Hepatocyte (in vitro differentiated cells): Measurements from ENCODE around the gene NOS1. TPM values are rescaled to one million over a fixed set of nuclear protein-coding genes. Genes with fewer than 3 reads are reported as not detected.
"Not testable (repeated sequence)": the region's sequence is repeated elsewhere in the genome, so short reads cannot be mapped to it uniquely, and the experiment has no call there.

Experiments
- DNase-seq: peaks from one replicate; pipeline ENCODE4 v3.0.0-alpha.2; 2016; ENCODE audit warnings: low spot score
- H2AFZ ChIP-seq: fragments of 200-600 bp; sonication (generic); 2 replicates; pipeline ENCODE4 v1.6.0; 2016; ENCODE audit warnings: antibody characterized with exemption, mild to moderate bottlenecking
- H3K27ac ChIP-seq: fragments of 200-600 bp; sonication (generic); 2 replicates; pipeline ENCODE4 v1.5.1; 2016; ENCODE audit warnings: mild to moderate bottlenecking
- H3K27me3 ChIP-seq: fragments of 200-600 bp; sonication (generic); 2 replicates; pipeline ENCODE4 v1.6.1; 2016
- H3K36me3 ChIP-seq: fragments of 200-600 bp; sonication (generic); replicated peaks from 2 replicates; pipeline ENCODE4 v1.5.1; 2016; ENCODE audit warnings: low read depth; ENCODE audit not compliant: insufficient read depth
- H3K4me1 ChIP-seq: fragments of 200-600 bp; sonication (generic); 2 replicates; pipeline ENCODE4 v1.5.1; 2016; ENCODE audit warnings: mild to moderate bottlenecking, moderate library complexity; ENCODE audit not compliant: insufficient read depth
- H3K4me2 ChIP-seq: fragments of 200-600 bp; sonication (generic); 2 replicates; pipeline ENCODE4 v1.6.0; 2016
- H3K4me3 ChIP-seq: fragments of 200-600 bp; sonication (generic); 2 replicates; pipeline ENCODE4 v1.5.1; 2016; ENCODE audit warnings: mild to moderate bottlenecking
- H3K79me2 ChIP-seq: fragments of 200-600 bp; sonication (generic); 2 replicates; pipeline ENCODE4 v1.6.0; 2017; ENCODE audit warnings: mild to moderate bottlenecking
- H3K9me2 ChIP-seq: fragments of 200-600 bp; sonication (generic); replicated peaks from 2 replicates; pipeline ENCODE4 v1.6.0; 2017; ENCODE audit warnings: mild to moderate bottlenecking; ENCODE audit not compliant: insufficient read depth
- H3K9me3 ChIP-seq: fragments of 200-600 bp; sonication (generic); 2 replicates; pipeline ENCODE4 v1.5.1; 2016; ENCODE audit warnings: low read depth, mild to moderate bottlenecking
- H4K20me1 ChIP-seq: fragments of 200-600 bp; sonication (generic); 2 replicates; pipeline ENCODE4 v1.6.0; 2016; ENCODE audit warnings: mild to moderate bottlenecking; ENCODE audit not compliant: insufficient read depth, poor library complexity, severe bottlenecking
- EZH2 ChIP-seq: fragments of 200-600 bp; sonication (generic); IDR thresholded peaks from 2 replicates; pipeline ENCODE4 v1.6.1; 2016; ENCODE audit warnings: antibody characterized with exemption, mild to moderate bottlenecking, borderline replicate concordance
- EZH2phosphoT487 ChIP-seq: fragments of 200-600 bp; sonication (generic); IDR thresholded peaks from one replicate; pipeline ENCODE4 v1.6.1; 2018; ENCODE audit warnings: antibody characterized with exemption, mild to moderate bottlenecking, low read depth, moderate library complexity; ENCODE audit not compliant: unreplicated experiment, severe bottlenecking
- WGBS: methylation state at CpG from one replicate; pipeline ENCODE4 v1.1.6; 2016; ENCODE audit warnings: low lambda C conversion rate; ENCODE audit errors: missing lambda C conversion rate; 5-methylcytosine and 5-hydroxymethylcytosine counted together
- polyA plus RNA-seq: library from polyadenylated mRNA; unstranded; fragments of >200 nt; fragmentation: Nextera tagmentation; extraction: Ambion mirVana; gene quantifications from 2 replicates; pipeline ENCODE4 v1.2.1, GENCODE V29; 2016
- total RNA-seq: library from RNA; depleted of rRNA; stranded (reverse); fragments of >200 nt; gene quantifications from 2 replicates; pipeline ENCODE4 v1.2.3, GENCODE V29; 2014
- TF ChIP-seq, protein P1 (sequence below): fragments of 200-600 bp; sonication (generic); IDR thresholded peaks from 2 replicates; pipeline ENCODE4 v1.5.1; 2016; ENCODE audit warnings: antibody characterized with exemption, mild to moderate bottlenecking; ENCODE audit not compliant: poor library complexity

NOS1 gene
- total and polyA plus RNA-seq, 2 experiments from 2014 or later, result not detected

DNA sequence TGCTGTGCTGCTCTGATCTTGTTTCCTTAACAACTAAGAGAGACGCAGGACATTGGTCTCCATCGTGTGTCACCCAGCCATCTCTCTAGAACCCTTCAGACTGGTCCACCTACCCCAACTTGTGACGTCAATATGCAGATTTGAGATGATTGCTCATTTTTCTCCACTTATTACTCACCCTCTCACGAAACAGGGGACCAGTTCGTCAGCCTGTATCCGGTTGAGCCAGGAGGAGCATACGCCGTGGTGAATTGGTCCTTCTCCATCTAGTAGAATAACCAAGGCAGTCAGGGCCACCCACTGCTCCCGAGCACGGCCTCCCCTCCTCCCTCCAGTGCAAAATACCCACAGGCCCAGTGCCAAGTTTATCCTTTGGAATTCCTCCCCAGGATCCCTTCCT lies 134.9 kb downstream of the NOS1 start:
- Histone ChIP-seq H3K27me3 (no peaks in the 10 kb centered on the region), H3K4me1 (no peaks in the 10 kb centered on the region), H3K4me3 (no peak overlapping the region), H3K36me3 (no peaks in the 10 kb centered on the region), H3K9me3 (no peaks in the 10 kb centered on the region), H3K27ac (no peak overlapping the region), H3K9me2 (no peaks in the 10 kb centered on the region), H3K4me2 (no peak overlapping the region), H3K79me2 (no peaks in the 10 kb centered on the region), H4K20me1 (no peaks in the 10 kb centered on the region), H2AFZ (no peak overlapping the region)
- TF ChIP-seq EZH2 (no peak), EZH2phosphoT487 (no peak)
- TF ChIP-seq, protein P1, sequence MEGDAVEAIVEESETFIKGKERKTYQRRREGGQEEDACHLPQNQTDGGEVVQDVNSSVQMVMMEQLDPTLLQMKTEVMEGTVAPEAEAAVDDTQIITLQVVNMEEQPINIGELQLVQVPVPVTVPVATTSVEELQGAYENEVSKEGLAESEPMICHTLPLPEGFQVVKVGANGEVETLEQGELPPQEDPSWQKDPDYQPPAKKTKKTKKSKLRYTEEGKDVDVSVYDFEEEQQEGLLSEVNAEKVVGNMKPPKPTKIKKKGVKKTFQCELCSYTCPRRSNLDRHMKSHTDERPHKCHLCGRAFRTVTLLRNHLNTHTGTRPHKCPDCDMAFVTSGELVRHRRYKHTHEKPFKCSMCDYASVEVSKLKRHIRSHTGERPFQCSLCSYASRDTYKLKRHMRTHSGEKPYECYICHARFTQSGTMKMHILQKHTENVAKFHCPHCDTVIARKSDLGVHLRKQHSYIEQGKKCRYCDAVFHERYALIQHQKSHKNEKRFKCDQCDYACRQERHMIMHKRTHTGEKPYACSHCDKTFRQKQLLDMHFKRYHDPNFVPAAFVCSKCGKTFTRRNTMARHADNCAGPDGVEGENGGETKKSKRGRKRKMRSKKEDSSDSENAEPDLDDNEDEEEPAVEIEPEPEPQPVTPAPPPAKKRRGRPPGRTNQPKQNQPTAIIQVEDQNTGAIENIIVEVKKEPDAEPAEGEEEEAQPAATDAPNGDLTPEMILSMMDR, result no peak
- no peak for DNase-seq
- WGBS, result 86% methylated on average over 10 of the region's 10 CpGs

DNA sequence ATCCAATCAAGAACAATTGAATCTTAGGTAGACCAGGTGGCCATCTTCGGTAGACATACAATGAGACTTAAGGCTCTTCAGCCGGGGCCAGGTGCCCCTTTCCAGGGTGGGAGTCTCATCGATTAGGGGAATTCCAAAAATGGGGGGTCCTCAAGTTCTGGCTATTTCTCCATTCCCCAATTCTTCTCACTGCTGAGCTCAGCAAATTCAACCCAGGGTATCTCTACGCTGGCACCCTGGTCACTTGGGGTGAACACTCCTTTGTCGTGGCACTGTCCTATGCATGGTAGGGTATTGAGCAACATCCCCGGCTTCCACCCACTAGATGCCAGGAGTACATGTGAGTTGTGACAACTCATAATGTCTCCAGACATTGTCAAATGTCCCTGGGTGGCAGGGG lies 136.2 kb downstream of the NOS1 start:
- no peaks in the 10 kb centered on the region for H3K9me3 ChIP-seq
- H3K79me2 ChIP-seq, result no peaks in the 10 kb centered on the region
- no peaks in the 10 kb centered on the region for H4K20me1 ChIP-seq
- no peak overlapping the region for H2AFZ ChIP-seq
- no peaks in the 10 kb centered on the region for H3K36me3 ChIP-seq
- H3K27ac ChIP-seq, result no peak overlapping the region
- no peak overlapping the region for H3K4me3 ChIP-seq
- H3K4me1 ChIP-seq, result no peaks in the 10 kb centered on the region
- H3K4me2 ChIP-seq, result no peak overlapping the region
- WGBS, result 94% methylated on average over 6 of the region's 6 CpGs
- TF ChIP-seq EZH2phosphoT487 (no peak), EZH2 (no peak)
- TF ChIP-seq, protein P1, result no peak
- no peak for DNase-seq
- H3K9me2 ChIP-seq, result no peaks in the 10 kb centered on the region
- H3K27me3 ChIP-seq, result no peaks in the 10 kb centered on the region

DNA sequence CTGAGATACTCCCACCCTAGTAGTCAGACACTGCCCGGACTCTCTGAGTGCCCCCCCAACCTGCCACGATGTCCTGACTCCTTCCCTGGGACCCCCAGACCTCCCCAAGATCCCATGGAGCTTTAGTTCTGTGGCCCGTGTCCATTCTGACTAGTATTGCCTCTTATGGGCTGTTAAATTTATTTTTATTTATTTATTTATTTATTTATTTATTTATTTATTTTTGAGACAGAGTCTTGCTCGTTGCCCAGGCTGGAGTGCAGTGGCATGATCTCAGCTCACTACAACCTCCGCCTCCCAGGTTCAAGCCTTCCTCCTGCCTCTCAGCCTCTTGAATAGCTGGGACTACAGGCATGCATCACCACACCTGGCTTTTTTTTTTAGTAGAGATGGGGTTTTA lies 140.5 kb downstream of the NOS1 start:
- H3K27me3 ChIP-seq, H3K4me3 ChIP-seq, H3K4me1 ChIP-seq, H4K20me1 ChIP-seq, H2AFZ ChIP-seq, H3K4me2 ChIP-seq, DNase-seq, H3K9me2 ChIP-seq, H3K36me3 ChIP-seq, H3K79me2 ChIP-seq, H3K27ac ChIP-seq, H3K9me3 ChIP-seq: not testable (repeated sequence)
- 88% methylated on average over 5 of the region's 5 CpGs for WGBS

DNA sequence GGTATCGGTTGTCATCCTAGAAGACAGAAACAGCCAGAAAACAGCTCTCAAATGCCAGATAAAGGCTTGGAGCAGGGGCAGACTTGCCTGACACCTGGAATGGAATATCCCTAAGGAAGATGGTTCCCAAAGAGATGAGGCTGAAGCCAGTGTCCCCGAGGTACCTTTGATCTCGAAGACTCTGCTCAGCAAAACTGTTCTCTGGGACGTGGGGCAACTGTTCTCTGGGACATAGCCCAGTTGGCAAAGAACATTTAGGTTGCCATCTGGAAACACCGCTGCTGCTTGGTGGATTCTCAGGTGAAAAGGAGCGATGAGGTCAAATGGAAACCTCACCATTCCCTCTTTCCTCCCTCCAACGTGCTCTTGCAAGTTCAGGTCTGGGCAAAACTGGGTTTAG lies 143.3 kb downstream of the NOS1 start:
- DNase-seq, result no peak
- WGBS, result 77% methylated on average over 7 of the region's 7 CpGs
- H3K4me2 ChIP-seq, result no peak overlapping the region
- H3K27me3 ChIP-seq, result peaks cover 13% of the 10 kb centered on the region
- no peak overlapping the region for H2AFZ ChIP-seq
- H3K4me1 ChIP-seq, result no peaks in the 10 kb centered on the region
- no peaks in the 10 kb centered on the region for H4K20me1 ChIP-seq
- no peaks in the 10 kb centered on the region for H3K79me2 ChIP-seq
- H3K36me3 ChIP-seq, result no peaks in the 10 kb centered on the region
- no peak for TF ChIP-seq EZH2
- no peak for TF ChIP-seq EZH2phosphoT487
- TF ChIP-seq, protein P1, result no peak
- H3K9me3 ChIP-seq, result no peaks in the 10 kb centered on the region
- H3K9me2 ChIP-seq, result no peaks in the 10 kb centered on the region
- H3K4me3 ChIP-seq, result no peak overlapping the region
- H3K27ac ChIP-seq, result no peak overlapping the region
